GM08714 (cell line): ENCODE measurements around the gene TXNDC15.
"Not testable (repeated sequence)": the region's sequence is repeated elsewhere in the genome, so short reads cannot be mapped to it uniquely, and the experiment has no call there.

Source experiments
- H3K4me3 ChIP-seq: fragments of 200-500 bp; sonication (Bioruptor generic); 2 replicates; pipeline ENCODE4 v1.5.1; 2014; ENCODE audit warnings: mild to moderate bottlenecking, low read length, inconsistent platforms
- ZNF274 ChIP-seq: IDR thresholded peaks from 2 replicates; pipeline ENCODE4 v1.6.1; 2012; ENCODE audit warnings: mild to moderate bottlenecking, low read depth, low read length

TXNDC15 gene

GRCh38 chr5:134857401-134857800, 16.8 kb upstream of the TXNDC15 start:
- H3K4me3 ChIP-seq: no peak overlapping the region
- TF ChIP-seq ZNF274: no peak

GRCh38 chr5:134864707-134865106, 9.5 kb upstream of the TXNDC15 start:
- H3K4me3 ChIP-seq: no peak overlapping the region
- TF ChIP-seq ZNF274: no peak

GRCh38 chr5:134873494-134873893, 677 bp upstream of the TXNDC15 start:
- no peak for TF ChIP-seq ZNF274
- H3K4me3 ChIP-seq: peak overlapping the region; percentile 77; the same call in 1 of the 2 replicates

GRCh38 chr5:134874831-134875655, 872 bp downstream of the TXNDC15 start:
- TF ChIP-seq ZNF274: no peak
- H3K4me3 ChIP-seq: peak overlapping the region; percentile 77

- peak overlapping the region; percentile 11; the same call in 1 of the 2 replicates for H3K4me3 ChIP-seq
- TF ChIP-seq ZNF274: no peak
Observed at GRCh38 chr5:134877159-134877558, 3.0 kb downstream of the TXNDC15 start.

DNA sequence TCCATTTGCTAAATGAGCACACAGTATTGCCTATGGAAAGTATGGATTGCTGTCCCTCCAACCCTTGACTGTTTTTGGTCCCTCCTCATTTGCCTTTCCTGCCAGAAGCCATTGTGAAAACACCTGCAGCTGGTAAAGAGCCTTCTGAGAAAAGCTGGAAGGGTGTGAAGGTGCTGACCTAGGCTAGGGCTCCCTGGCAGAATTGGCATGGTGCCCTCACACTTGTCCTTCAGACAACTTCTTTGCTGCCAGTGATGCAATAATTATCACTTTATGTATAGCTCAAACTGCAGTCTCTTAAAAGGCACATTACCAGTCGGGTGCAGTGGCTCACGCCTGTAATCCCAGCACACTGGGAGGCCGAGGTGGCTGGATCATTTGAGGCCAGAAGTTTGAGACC, 4.2 kb downstream of the TXNDC15 start:
- TF ChIP-seq ZNF274: no peak
- H3K4me3 ChIP-seq: no peak overlapping the region

- no peak overlapping the region for H3K4me3 ChIP-seq
- TF ChIP-seq ZNF274: no peak
Observed at GRCh38 chr5:134879456-134879855, 5.3 kb downstream of the TXNDC15 start.

- H3K4me3 ChIP-seq: not testable (repeated sequence)
Observed at GRCh38 chr5:134880937-134881336, 6.8 kb downstream of the TXNDC15 start.

DNA sequence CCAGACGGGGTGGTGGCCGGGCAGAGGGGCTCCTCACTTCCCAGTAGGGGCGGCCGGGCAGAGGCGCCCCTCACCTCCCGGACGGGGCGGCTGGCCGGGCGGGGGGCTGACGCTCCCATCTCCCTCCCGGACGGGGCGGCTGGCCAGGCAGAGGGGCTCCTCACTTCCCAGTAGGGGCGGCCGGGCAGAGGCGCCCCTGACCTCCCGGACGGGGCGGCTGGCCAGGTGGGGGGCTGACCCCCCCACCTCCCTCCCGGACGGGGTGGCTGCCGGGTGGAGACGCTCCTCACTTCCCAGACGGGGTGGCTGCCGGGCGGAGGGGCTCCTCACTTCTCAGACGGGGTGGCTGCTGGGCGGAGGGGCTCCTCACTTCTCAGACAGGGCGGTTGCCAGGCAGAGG, 7.5 kb downstream of the TXNDC15 start:
- H3K4me3 ChIP-seq: not testable (repeated sequence)

DNA sequence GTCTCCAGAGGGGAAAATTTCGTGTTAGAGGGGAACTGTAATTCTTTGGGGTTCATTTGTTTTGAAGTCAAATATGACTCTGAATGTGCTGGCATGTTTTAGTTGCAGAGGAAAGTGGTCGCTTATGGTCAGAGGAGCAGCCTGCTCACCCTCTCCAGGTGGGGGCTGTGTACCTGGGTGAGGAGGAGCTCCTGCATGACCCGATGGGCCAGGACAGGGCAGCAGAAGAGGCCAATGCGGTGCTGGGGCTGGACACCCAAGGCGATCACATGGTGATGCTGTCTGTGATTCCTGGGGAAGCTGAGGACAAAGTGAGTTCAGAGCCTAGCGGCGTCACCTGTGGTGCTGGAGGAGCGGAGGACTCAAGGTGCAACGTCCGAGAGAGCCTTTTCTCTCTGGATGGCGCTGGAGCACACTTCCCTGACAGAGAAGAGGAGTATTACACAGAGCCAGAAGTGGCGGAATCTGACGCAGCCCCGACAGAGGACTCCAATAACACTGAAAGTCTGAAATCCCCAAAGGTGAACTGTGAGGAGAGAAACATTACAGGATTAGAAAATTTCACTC, 13.5 kb downstream of the TXNDC15 start:
- TF ChIP-seq ZNF274: no peak
- H3K4me3 ChIP-seq: no peak overlapping the region

- TF ChIP-seq ZNF274: no peak
- no peak overlapping the region for H3K4me3 ChIP-seq
Observed at GRCh38 chr5:134889335-134889734, 15.2 kb downstream of the TXNDC15 start.

DNA sequence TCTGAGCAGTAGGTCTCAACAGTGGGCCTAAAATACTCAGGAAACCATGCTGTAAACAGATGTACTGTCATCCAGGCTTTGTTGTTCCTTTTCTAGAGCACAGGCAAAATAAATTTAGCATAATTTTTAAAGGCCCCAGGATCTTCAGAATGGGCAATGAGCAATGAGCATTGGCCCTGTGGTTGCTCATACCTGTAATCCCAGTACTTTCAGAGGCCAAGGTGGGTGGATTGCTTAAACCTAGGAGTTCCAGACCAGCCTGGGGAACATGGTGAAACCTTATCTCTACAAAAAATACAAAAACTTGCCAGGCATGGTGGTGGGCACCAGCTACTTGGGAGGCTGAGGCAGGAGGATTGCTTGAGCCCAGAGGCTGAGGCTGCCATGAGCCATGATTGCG, 17.3 kb downstream of the TXNDC15 start:
- H3K4me3 ChIP-seq: no peak overlapping the region
- TF ChIP-seq ZNF274: no peak

- no peak for TF ChIP-seq ZNF274
- H3K4me3 ChIP-seq: no peak overlapping the region
Observed at GRCh38 chr5:134892282-134892681, 18.1 kb downstream of the TXNDC15 start.

GRCh38 chr5:134892926-134893325, 18.8 kb downstream of the TXNDC15 start:
- H3K4me3 ChIP-seq: no peak overlapping the region
- no peak for TF ChIP-seq ZNF274

GRCh38 chr5:134893748-134894505, 19.8 kb downstream of the TXNDC15 start:
- no peak overlapping the region for H3K4me3 ChIP-seq

More at GRCh38 chr5:134893748-134894505, 19.8 kb downstream of the TXNDC15 start:
- no peak for TF ChIP-seq ZNF274
